ENCODE data around the gene SPAST. TPM values are rescaled to one million over a fixed set of nuclear protein-coding genes. Genes with fewer than 3 reads are reported as not detected.

Gene SPAST
- total RNA-seq, 1 experiment from 2014 or later: 32.8 TPM

Other genes with a start within 250 kb of the SPAST start
- gene MEMO1, start 52.5 kb upstream of the SPAST start, total RNA-seq (2021): 48.8 and 49.4 TPM in 2 replicates
- 148 and 149 TPM in 2 replicates for gene DPY30, start 23.8 kb upstream of the SPAST start, total RNA-seq (2021)
- gene SLC30A6, start 102.3 kb downstream of the SPAST start, total RNA-seq (2021): 27.9 and 31.9 TPM in 2 replicates
- gene NLRC4, start 201.3 kb downstream of the SPAST start, total RNA-seq (2021): not detected in 2 replicates
- 26.2 and 26.3 TPM in 2 replicates for gene YIPF4, start 214.3 kb downstream of the SPAST start, total RNA-seq (2021)

Measured in H9 (cell line).